NCI-H2081 (cell line): ENCODE measurements around the gene COX15.
"Not testable (repeated sequence)": the region's sequence is repeated elsewhere in the genome, so short reads cannot be mapped to it uniquely, and the experiment has no call there.

Experiments used
- DNase-seq, 2 experiments: peaks; one replicate each; lab custom pipeline; 2025; lab: John Stamatoyannopoulos, UW

The COX15 gene

GRCh38 chr10:99740933-99741559 lies 9.1 kb upstream of the COX15 start:
- DNase-seq: no peak

- DNase-seq: no peak
Observed at GRCh38 chr10:99740260-99740659, 8.3 kb upstream of the COX15 start.

GRCh38 chr10:99734111-99734510 lies 2.2 kb upstream of the COX15 start:
- not testable (repeated sequence) for DNase-seq

- peak in 1 of 2 experiments; percentile 6 for DNase-seq
Observed at GRCh38 chr10:99733366-99733765, 1.4 kb upstream of the COX15 start.

- DNase-seq: no peak
Observed at GRCh38 chr10:99731306-99732032, 458 bp downstream of the COX15 start.

- no peak for DNase-seq
Observed at GRCh38 chr10:99730026-99730425, 1.9 kb downstream of the COX15 start.

- no peak for DNase-seq
Observed at GRCh38 chr10:99720387-99720786, 11.5 kb downstream of the COX15 start.

- DNase-seq: no peak
Observed at GRCh38 chr10:99714446-99714845, 17.5 kb downstream of the COX15 start.

- peak in 1 of 2 experiments; percentile 13 for DNase-seq
Observed at GRCh38 chr10:99711129-99711719, 20.7 kb downstream of the COX15 start.

- no peak for DNase-seq
Observed at GRCh38 chr10:99709480-99710229, 22.3 kb downstream of the COX15 start.

GRCh38 chr10:99708428-99709012 lies 23.4 kb downstream of the COX15 start:
- DNase-seq: no peak

GRCh38 chr10:99700649-99701048 lies 31.3 kb downstream of the COX15 start:
- no peak for DNase-seq

GRCh38 chr10:99698504-99699080 lies 33.3 kb downstream of the COX15 start:
- no peak for DNase-seq

- DNase-seq: no peak
Observed at GRCh38 chr10:99695761-99696160, 36.2 kb downstream of the COX15 start.

- no peak for DNase-seq
Observed at GRCh38 chr10:99693933-99694583, 37.9 kb downstream of the COX15 start.

- DNase-seq: no peak
Observed at GRCh38 chr10:99689461-99689860, 42.5 kb downstream of the COX15 start.

- DNase-seq: no peak
Observed at GRCh38 chr10:99685597-99685967, 46.3 kb downstream of the COX15 start.

- no peak for DNase-seq
Observed at GRCh38 chr10:99682752-99683151, 49.2 kb downstream of the COX15 start.
